Right hindlimb (tissue), 1 donor: ENCODE data around the gene CNTNAP5.

Experiments used
- DNase-seq: peaks from one replicate; pipeline ENCODE4 v3.0.0-alpha.2; 2018

CNTNAP5 gene

GRCh38 chr2:124708661-124709060 is 683.6 kb downstream of the CNTNAP5 start:
- no peak for DNase-seq

- no peak for DNase-seq
Observed at GRCh38 chr2:124713969-124714368, 688.9 kb downstream of the CNTNAP5 start.

- no peak for DNase-seq
Observed at GRCh38 chr2:124725187-124725586, 700.1 kb downstream of the CNTNAP5 start.

- no peak for DNase-seq
Observed at GRCh38 chr2:124740636-124741035, 715.5 kb downstream of the CNTNAP5 start.

GRCh38 chr2:124753842-124754241 is 728.8 kb downstream of the CNTNAP5 start:
- no peak for DNase-seq

GRCh38 chr2:124755386-124755785 is 730.3 kb downstream of the CNTNAP5 start:
- DNase-seq: no peak

GRCh38 chr2:124756048-124756447 is 731.0 kb downstream of the CNTNAP5 start:
- no peak for DNase-seq

- DNase-seq: no peak
Observed at GRCh38 chr2:124762388-124762787, 737.3 kb downstream of the CNTNAP5 start.

- no peak for DNase-seq
Observed at GRCh38 chr2:124763611-124764010, 738.5 kb downstream of the CNTNAP5 start.

- no peak for DNase-seq
Observed at GRCh38 chr2:124774781-124775180, 749.7 kb downstream of the CNTNAP5 start.

- no peak for DNase-seq
Observed at GRCh38 chr2:124776332-124776731, 751.2 kb downstream of the CNTNAP5 start.

- DNase-seq: no peak
Observed at GRCh38 chr2:124778076-124778475, 753.0 kb downstream of the CNTNAP5 start.

GRCh38 chr2:124796647-124797046 is 771.6 kb downstream of the CNTNAP5 start:
- DNase-seq: no peak

- no peak for DNase-seq
Observed at GRCh38 chr2:124797049-124797448, 772.0 kb downstream of the CNTNAP5 start.

GRCh38 chr2:124798551-124798950 is 773.5 kb downstream of the CNTNAP5 start:
- DNase-seq: no peak

GRCh38 chr2:124804014-124804940 is 779.2 kb downstream of the CNTNAP5 start:
- DNase-seq: no peak

- no peak for DNase-seq
Observed at GRCh38 chr2:124805060-124805459, 780.0 kb downstream of the CNTNAP5 start.

- DNase-seq: no peak
Observed at GRCh38 chr2:124810132-124810531, 785.0 kb downstream of the CNTNAP5 start.

- peak; percentile 34 for DNase-seq
Observed at GRCh38 chr2:124814968-124815745, 790.1 kb downstream of the CNTNAP5 start.

- no peak for DNase-seq
Observed at GRCh38 chr2:124816007-124816406, 790.9 kb downstream of the CNTNAP5 start.

GRCh38 chr2:124822516-124822915 is 797.4 kb downstream of the CNTNAP5 start:
- DNase-seq: no peak

GRCh38 chr2:124824441-124824840 is 799.4 kb downstream of the CNTNAP5 start:
- no peak for DNase-seq

GRCh38 chr2:124832521-124832920 is 807.4 kb downstream of the CNTNAP5 start:
- no peak for DNase-seq

- no peak for DNase-seq
Observed at GRCh38 chr2:124834331-124834730, 809.2 kb downstream of the CNTNAP5 start.
